SK-MEL-5 (cell line): ENCODE data around the gene SLC2A4RG. TPM values are rescaled to one million over a fixed set of nuclear protein-coding genes. Genes with fewer than 3 reads are reported as not detected.

Source experiments
- DNase-seq: peaks from one replicate; pipeline ENCODE4 v3.0.0-alpha.2; 2016; ENCODE audit warnings: low read depth, low spot score
- in situ Hi-C: cut with HindIII; loops from 2 replicates; pipeline ENCODE4 v1.10.0; 2016; ENCODE audit warnings: low sequenced_read_pairs, high pct_unique_total_duplicates, low pct_unique_long_range_greater_than_20kb
- total RNA-seq: library from RNA; depleted of rRNA; stranded (reverse); fragments of >200 nt; shearing (Covaris generic); gene quantifications from 2 replicates; pipeline ENCODE4 v1.2.3, GENCODE V29; 2014

SLC2A4RG gene
- total RNA-seq, 1 experiment from 2014 or later = 11.4 TPM

DNA sequence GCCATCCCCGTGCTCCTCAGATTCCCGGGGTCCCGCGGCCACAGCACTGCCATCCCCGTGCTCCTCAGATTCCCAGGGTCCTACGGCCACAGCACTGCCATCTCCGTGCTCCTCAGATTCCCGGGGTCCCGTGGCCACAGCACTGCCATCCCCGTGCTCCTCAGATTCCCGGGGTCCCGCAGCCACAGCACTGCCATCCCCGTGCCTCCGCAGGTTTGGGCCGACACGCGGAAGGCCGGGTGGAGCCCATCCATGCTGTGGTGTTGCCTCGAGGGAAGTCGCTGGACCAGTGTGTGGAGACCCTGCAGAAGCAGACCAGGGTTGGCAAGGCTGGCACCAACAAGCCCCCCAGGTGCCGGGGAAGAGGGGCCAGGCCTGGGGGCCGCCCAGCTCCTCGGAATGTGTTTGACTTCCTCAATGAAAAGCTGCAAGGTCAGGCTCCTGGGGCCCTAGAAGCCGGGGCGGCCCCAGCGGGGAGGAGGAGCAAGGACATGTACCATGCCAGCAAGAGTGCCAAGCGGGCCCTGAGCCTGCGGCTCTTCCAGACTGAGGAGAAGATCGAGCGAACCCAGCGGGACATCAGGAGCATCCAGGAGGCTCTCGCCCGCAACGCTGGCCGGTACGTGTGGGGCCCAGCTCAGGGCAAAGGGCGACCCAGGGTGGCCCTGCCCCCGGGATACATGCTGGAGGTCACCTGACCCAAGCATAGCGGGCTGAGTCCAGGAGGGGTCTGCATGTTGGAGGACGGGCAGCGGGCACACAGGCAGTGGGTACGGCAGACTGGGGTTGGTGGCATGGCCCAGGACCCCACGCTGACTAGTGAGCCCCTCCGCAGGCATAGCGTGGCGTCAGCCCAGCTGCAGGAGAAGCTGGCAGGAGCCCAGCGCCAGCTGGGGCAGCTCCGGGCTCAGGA is 4.4 kb upstream of the SLC2A4RG start:
- in situ Hi-C loops = no loop called here
- DNase-seq = no peak

DNA sequence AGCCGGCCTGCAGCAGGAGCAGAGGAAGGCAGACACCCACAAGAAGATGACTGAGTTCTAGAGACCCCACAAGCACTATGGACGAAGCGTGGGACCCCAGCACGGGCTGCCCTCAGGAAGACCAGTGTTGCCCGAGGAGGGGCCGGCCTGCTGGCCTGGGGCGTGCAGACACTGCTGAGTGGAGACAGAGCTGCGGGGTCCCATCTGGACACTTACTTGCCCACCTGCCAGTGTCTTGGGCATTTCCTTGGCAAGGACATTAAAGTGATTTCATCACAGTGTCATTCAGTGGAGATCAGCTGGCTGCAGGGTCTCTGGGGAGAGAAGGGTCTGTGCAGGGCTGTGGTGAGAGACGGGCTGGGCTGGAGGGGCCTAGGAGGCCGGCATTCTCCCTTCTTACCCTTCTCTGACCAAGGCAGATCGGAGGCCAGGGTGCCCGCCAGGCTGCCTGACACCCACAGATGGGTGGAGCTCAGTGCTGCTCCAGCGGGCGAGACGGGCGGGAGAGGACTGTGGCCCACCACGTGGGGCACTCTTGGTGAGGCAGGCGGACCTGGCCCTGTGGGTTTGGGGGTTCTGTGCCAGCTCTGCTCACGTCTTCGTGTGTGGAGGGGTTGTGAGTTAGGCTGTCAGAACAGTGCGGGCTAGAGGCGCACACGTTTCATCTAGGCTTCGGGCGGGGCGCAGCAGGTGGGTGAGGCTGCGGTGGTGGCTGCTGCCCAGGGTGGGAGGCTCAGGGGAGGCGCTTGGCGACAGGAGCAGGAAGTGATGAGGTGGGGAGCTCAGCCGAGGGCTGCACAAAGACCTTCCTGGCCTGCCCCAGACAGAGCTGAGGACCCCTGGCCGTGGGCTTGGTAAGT is 3.5 kb upstream of the SLC2A4RG start, which contains the start of gene LIME1:
LIME1 (plus strand) TSS at position 806 of the 860 bp plus-strand sequence. CDS start 886 bp downstream, outside the sequence.
- no peak for DNase-seq
- in situ Hi-C loops = no loop called here

DNA sequence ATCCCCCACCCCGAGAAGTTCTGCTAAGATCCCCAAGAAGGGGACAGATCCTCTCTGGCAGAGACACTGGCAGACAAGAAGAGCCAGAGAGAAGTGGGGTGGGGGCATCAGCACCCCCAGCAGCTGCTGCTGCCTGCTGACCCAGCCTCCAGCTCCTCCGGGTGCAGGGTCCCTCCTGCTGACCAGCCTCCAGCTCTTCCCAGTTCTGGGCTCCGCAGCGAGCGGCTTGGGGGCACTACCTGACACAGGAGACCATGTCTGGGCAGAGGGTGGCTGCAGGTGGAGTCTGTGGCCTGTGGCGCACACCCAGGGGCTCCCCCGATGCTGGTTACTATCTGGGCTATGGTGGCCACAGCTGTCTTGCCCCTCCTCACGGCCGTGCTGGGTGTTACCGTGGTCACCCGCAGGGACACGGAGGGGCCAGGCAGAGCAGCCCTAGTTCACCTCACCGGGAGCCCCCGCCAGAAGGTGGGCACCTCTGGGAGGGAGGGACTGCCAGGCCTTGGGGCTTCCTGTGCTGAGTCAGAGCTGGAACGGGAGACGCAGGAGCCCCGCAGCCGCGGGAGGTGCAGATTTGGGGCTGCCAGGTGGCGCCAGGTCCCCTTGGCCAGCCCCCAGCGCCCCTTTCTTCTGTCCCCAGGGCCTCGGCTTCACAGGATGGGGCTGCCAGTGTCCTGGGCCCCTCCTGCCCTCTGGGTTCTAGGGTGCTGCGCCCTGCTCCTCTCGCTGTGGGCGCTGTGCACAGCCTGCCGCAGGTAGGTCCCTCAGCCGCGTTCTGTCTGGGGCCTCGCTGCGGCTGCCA is 2.5 kb upstream of the SLC2A4RG start:
- DNase-seq = no peak
- in situ Hi-C loops = no loop called here

DNA sequence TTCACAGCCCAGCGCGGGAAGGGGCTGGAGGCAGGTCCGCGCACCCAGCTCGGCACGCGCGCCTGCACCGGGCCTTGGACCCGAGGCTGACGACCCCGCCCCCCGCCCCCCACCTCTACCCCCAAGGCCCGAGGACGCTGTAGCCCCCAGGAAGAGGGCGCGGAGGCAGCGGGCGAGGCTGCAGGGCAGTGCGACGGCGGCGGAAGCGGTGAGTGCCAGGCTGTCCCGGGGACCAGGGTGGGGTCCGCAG is 2.0 kb upstream of the SLC2A4RG start:
- no peak for DNase-seq
- in situ Hi-C loops = no loop called here

DNA sequence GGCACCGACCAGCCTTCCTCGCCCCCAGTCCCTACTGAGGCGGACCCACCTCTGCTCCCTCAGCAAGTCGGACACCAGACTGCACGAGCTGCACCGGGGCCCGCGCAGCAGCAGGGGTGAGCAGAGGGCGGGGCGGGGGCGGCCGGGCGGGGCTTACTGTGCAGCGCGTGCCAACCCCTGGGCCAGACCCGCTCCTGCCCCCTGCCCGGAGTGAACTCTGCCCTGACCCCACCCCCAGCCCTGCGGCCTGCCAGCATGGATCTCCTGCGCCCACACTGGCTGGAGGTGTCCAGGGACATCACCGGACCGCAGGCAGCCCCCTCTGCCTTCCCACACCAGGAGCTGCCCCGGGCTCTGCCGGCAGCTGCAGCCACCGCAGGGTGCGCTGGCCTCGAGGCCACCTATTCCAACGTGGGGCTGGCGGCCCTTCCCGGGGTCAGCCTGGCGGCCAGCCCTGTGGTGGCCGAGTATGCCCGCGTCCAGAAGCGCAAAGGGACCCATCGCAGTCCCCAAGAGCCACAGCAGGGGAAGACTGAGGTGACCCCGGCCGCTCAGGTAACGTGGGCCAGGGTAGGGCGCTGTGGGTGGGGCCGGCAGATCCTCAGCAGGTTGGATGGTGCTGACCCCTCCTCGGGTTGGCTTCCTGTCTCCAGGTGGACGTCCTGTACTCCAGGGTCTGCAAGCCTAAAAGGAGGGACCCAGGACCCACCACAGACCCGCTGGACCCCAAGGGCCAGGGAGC is 1.5 kb upstream of the SLC2A4RG start:
- DNase-seq = no peak
- in situ Hi-C loops = no loop called here

DNA sequence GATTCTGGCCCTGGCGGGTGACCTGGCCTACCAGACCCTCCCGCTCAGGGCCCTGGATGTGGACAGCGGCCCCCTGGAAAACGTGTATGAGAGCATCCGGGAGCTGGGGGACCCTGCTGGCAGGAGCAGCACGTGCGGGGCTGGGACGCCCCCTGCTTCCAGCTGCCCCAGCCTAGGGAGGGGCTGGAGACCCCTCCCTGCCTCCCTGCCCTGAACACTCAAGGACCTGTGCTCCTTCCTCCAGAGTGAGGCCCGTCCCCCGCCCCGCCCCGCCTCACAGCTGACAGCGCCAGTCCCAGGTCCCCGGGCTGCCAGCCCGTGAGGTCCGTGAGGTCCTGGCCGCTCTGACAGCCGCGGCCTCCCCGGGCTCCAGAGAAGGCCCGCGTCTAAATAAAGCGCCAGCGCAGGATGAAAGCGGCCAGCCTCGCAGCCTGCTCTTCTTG is 868 bp upstream of the SLC2A4RG start:
- DNase-seq = no peak
- in situ Hi-C loops = no loop called here

DNA sequence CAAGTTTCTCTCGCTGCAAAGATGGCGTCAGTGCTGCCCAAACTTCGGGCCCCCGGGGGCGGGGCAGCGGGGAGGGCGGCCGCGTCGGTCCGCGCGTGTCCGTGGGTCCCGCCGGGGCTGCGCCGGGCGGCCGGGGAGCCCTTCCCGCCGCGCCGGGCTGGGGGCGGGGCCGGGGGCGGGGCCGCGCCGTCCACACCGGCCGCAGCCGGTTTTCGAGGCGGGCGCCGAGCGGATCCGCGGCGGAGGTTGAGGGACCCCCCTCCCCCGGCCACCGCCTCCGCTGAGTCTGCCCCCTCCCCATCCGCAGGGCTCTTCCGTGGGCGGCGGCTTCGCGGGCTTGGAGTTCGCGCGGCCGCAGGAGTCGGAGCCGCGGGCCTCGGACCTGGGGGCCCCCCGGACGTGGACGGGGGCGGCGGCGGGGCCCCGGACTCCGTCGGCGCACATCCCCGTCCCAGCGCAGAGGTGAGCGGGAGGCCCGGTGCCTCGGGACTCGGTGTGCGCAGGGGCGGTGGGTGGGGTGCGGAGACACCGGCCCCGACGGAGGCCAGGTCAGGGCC is 572 bp downstream of the SLC2A4RG start:
- DNase-seq = no peak

DNA sequence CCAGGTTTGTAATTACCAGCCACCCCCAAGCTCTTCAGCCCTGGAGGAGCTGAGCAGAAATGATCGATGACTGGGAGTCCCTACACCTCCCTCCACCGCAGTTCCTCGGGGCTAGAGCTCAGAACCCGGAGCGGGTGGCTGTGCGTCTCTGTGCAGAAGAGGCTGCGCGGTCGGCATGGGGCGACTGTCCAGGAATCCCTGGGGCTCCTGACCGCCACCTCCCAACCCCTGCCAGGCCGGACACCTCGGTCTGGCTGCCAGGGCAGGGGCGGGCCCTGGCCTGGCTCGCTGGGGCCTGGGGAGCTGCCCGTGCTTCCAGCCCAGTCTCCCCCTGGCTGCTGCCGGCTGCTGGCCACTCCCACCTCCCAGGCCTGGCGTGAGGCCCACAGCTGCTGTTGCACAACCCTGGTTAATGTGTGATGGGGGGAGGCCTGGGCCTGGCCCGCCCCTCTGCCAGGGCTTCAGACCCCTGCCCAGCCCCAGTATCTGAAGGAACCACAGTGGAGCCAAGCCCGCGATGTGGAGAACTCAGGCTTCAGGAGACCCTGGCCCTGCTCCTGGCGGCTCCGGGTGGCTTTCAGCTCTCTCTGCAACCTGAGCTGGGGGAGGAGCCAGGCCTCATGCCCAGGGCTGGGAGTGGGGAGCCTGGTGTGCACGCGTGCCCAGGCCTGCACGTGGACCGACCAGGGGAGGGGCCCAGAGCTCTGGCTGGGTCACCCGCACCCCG is 1.2 kb downstream of the SLC2A4RG start:
- peak; percentile 74 for DNase-seq
- in situ Hi-C loops = no loop called here

More for the DNA sequence above, 572 bp downstream of the SLC2A4RG start:
- in situ Hi-C loops = no loop called here

DNA sequence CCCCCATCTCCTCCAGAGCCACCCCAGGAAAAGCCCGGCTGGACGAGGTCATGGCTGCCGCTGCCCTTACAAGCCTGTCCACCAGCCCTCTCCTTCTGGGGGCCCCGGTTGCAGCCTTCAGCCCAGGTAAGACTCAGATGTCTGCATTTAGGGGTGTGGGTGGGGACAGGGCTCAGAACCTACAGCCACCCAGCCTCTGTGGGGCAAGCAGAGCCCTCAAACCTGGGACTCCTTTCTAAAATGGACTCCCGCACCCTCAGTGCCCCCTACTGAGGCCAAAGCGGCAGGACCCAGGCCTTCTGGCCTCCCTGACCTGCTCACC is 1.7 kb downstream of the SLC2A4RG start:
- no peak for DNase-seq
- in situ Hi-C loops = no loop called here

DNA sequence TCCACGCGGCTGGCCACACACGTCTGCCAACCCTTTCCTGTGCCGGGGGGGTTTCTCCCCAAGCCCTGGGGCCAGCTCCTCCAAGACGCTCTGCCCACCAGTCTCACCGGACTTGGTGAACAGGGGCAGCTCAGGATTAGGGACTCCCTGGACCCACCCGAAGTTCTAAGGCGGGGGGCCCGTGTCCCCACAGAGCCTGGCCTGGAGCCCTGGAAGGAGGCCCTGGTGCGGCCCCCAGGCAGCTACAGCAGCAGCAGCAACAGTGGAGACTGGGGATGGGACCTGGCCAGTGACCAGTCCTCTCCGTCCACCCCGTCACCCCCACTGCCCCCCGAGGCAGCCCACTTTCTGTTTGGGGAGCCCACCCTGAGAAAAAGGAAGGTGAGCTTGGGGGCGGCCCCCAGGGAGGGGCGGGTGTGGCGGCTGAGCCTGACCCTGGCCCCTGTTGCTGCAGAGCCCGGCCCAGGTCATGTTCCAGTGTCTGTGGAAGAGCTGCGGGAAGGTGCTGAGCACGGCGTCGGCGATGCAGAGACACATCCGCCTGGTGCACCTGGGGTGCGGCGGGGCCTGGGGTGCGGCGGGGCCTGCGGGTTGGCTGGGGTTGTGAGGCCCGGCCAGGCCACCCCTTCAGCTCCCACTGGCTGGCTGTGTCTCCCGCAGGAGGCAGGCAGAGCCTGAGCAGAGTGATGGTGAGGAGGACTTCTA is 2.3 kb downstream of the SLC2A4RG start:
- DNase-seq = no peak

DNA sequence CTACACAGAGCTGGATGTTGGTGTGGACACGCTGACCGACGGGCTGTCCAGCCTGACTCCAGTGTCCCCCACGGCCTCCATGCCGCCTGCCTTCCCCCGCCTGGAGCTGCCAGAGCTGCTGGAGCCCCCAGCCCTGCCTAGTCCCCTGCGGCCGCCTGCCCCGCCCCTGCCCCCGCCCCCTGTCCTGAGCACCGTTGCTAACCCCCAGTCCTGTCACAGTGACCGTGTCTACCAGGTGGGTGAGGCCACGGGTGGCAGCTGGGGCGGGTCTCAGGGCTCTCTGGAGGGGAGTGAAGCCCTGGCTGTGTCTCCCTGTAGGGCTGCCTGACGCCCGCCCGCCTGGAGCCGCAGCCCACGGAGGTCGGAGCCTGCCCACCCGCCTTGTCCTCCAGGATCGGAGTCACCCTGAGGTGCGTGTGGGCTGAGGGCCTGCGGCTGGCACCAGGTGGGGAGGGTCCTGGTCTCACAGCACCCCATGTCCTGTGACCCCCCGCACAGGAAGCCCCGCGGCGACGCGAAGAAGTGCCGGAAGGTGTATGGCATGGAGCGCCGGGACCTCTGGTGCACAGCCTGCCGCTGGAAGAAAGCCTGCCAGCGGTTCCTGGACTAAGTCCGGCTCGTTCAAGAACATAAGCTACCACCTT is 2.9 kb downstream of the SLC2A4RG start:
- DNase-seq = no peak
- in situ Hi-C loops = no loop called here

More for the DNA sequence above, 2.3 kb downstream of the SLC2A4RG start:
- in situ Hi-C loops = no loop called here

DNA sequence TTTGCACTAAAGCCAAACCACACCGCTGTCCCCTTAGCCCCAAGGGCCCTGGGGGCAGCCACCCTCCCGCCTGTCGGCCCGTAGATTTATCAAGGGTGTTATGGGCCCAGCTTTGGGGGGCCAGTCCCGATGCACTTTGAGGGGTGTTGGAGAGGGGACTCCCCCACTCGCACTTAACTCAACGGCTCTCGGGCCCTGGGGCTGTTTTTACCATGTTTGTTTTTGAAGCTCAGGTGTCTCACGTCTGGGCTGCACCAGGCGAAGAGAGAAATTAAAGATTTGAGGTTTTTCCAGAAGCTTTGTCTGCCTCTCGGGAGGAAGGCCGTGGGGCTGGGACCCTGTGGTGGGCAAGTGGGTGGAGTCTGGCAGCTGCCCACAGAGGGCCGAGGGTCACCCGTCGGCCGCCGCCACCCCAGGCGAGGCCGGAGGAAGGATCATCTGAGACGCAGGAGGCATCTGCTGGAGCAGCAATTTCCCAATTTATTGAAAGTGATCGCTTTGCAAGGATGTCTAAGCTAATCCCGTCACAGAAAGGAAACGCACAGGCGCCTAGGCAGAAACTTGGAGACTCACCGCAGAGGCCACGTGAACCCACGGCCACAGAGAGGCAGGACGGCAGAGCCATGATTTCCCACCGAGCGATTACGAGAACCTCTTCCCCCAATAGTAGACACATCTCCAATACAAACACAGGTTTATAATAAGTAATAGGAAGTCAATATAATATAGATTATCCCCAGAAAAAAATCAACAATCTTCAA is 3.8 kb downstream of the SLC2A4RG start:
- DNase-seq = no peak
- in situ Hi-C loops = no loop called here

DNA sequence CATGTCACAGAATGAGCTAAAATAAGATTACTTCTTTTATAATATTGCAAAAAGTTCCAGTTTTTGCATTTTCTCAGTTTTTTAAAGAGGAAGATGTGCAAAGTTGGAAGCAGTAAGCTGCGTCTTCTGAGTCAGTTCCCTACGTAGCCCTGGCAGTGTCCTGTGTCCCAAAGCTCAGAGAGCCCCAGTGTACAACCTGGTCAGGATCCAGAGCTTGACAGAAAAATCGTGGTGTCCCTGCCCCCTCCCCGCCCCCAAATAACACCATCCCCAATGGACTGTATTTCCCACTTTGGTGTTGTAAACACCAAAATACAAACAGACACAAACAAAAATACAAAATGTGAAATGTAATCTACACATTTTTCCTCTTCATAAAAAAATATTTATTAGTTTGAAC is 4.6 kb downstream of the SLC2A4RG start:
- no peak for DNase-seq
- in situ Hi-C loops = no loop called here

DNA sequence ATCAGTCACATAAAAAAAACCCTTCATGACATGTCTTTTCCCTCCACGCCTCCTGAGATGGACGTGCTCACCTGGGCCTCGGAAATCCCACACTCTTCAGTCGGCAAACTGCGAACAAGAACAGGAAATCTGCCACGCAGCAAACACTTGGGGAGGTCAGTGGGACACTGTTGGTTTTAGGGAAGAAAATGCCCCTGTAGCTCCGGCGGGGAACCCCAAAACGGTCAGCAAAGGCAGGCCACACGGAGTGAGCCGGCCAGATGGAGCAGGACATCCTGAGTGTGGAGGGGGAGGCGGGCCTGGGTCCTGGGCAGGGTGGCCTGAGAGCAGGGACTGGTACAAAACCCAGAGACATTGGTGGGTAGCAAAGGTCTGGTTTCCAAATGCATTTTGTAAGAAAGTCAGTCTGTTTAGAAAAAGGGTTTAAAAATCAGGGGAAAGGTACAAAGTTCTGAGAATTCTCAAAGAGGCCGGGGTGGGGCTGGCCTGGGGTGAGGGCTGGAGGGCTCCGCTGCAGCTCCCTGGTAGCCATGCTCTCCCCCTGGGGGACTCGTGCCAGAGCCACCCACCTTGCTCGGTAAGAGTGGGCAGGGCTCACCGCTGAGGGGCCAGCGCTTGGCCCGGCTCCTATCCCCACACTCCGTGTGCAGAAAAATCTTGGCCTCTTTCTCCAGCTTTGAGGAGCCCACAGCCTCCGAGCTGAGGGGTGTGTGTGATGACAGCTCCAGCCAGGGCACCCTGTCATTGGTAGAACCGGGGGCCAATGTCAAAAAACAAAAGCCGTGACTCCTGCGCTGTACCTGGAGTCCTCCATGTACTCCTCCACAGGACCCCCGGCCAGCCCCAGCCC is 5.2 kb downstream of the SLC2A4RG start:
- DNase-seq = no peak
- in situ Hi-C loops = no loop called here
